Erythroblast (primary cell): Measurements from ENCODE around the gene MYOZ3.

Experiments
- GATA1 ChIP-seq: IDR thresholded peaks from 2 replicates; pipeline ENCODE4 v1.6.1; 2011; ENCODE audit warnings: low read depth, mild to moderate bottlenecking, control low read depth, low read length, moderate library complexity
- POLR2A ChIP-seq: IDR thresholded peaks from 2 replicates; pipeline ENCODE4 v1.6.1; 2011; ENCODE audit warnings: mild to moderate bottlenecking, low read length

DNA sequence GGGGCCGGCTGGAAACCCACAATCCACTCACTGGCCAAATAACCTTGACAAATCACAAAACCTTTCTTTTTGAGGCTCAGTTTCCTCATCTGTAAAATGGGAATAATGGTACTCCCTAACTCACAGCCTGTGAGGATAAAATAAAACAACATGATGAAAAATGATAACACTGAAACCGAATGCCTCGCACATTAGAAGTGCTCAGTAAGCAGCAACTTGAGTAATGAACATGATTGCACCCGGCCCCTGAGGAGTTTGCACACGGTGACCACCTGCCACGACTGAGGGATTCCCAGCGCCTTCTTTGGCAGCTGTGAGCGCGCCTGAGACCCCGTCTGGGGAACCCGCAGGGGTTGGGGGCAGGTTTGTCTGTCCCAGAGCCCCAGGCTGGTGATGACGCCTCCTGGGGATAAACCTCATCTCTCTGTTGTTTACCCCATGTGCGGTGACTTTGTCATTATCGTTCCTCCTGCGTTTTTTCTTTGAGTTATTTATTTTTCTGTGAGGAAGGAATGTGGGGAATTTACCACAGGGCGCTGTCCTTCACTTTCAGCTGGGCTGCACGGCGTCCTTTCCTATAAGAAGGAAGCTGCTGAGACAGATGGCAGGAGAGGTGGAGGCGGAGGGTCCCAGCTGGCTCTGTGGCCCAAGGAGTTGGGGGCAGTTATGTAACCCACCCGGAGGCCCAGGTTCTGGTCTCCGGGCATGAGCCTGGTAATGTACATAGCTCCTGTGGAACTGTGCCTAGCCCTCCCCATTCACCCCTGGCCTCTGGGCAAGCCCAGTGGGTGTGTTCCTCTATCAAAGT lies 23.6 kb upstream of the MYOZ3 start:
- TF ChIP-seq POLR2A (no peak), GATA1 (no peak)
